ENCODE measurements around the gene UFC1. TPM values are rescaled to one million over a fixed set of nuclear protein-coding genes. Genes with fewer than 3 reads are reported as not detected.

UFC1 gene
- total and polyA plus RNA-seq, 2 donors (not counting 1 experiment from before 2014, with no cell fraction given) = 91.0 to 128 TPM

DNA sequence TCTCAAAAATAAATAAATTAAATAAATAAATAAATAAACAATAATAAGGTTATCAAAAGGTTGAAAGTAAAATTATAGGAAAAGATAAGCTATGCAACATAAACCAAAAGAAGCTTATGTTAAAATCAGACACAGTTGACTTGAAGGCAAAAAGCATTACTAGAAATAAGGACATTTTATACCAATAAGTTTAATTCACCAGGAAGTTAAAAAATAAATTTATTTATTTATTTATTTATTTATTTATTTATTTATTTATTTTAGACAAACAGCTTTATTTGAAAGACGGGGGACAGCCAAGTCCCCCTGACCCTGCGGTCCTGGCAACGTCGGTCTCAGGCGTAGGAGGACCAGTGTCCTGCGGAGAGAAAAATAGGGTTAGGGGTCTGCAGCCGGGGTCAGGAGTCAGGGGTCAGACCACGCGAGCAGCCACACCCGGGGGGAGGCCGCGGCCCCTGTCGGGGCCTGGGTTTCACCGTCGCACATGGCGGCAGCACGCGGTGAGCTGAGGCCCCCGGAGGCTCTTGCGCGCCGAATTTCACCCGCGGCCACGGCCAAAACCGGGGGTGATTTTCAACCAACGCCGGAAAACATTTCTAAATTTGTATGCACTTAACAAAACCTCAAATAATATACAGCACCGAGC lies 12.9 kb upstream of the UFC1 start:
- Mint-ChIP-seq H3K9me3 (ENCODE audit: insufficient read depth) (no peaks in the 10 kb centered on the region), H3K4me1 (peaks cover 6% of the 10 kb centered on the region), H3K4me3 (no peak overlapping the region), H3K27ac (no peak overlapping the region), H3K27me3 (no peaks in the 10 kb centered on the region)
- Histone ChIP-seq H4K20me1 (ENCODE audit: control insufficient read depth, insufficient read depth, low read length, poor library complexity, severe bottlenecking) (no peaks in the 10 kb centered on the region), H3K9ac (ENCODE audit: low read length) (no peak overlapping the region), H3K4me2 (replicated peaks; ENCODE audit: low read depth, low read length, poor library complexity, severe bottlenecking) (no peak overlapping the region), H2AFZ (ENCODE audit: insufficient read depth, low read depth, low read length, poor library complexity, severe bottlenecking) (no peak overlapping the region), H3K9me3 (ENCODE audit: control extremely low read depth in 1 of 3, control insufficient read depth in 2 of 3, insufficient read depth in 1 of 3, low read length in 2 of 3) (no peaks in the 10 kb centered on the region), H3K36me3 (replicated peaks in 1 of 2; ENCODE audit: control extremely low read depth in 1 of 2, control insufficient read depth in 1 of 2, extremely low read depth in 1 of 2, insufficient read depth in 2 of 2, low read length in 1 of 2) (no peaks in the 10 kb centered on the region), H3K79me2 (ENCODE audit: control insufficient read depth, insufficient read depth, low read length) (peaks cover 7% of the 10 kb centered on the region), H3K4me3 (ENCODE audit: control extremely low read depth in 1 of 5, extremely low read depth in 1 of 5, insufficient read depth in 1 of 5, low read depth in 2 of 5, low read length in 4 of 5) (no peak overlapping the region), H3K4me1 (ENCODE audit: control insufficient read depth in 2 of 2, insufficient read depth in 2 of 2, low read length in 2 of 2) (no peaks in the 10 kb centered on the region), H3K27ac (ENCODE audit: low read length in 2 of 2) (no peak overlapping the region), H3K27me3 (replicated peaks in 1 of 4; ENCODE audit: control extremely low read depth in 1 of 4, control insufficient read depth in 3 of 4, insufficient read depth in 4 of 4, low read length in 3 of 4) (no peaks in the 10 kb centered on the region)
- ChIA-PET CTCF (interaction anchor here (0.6 to 10.0 kb wide), 15 partner anchors 8 to 458 kb away, joined by 3 to 82 read pairs (median 3); partner anchors contain the start of genes ARHGAP30, F11R and USF1), POLR2A (interaction anchor here (0.6 to 0.7 kb wide), 2 partner anchors 69 to 896 kb away, joined by 3 to 6 read pairs; no protein-coding TSS in a partner anchor)
- no peak for TF ChIP-seq EZH2 (IDR thresholded peaks at IDR 0.05; ENCODE audit: borderline replicate concordance, insufficient read depth, low read depth, low read length, poor library complexity, severe bottlenecking)
- TF ChIP-seq, protein P1, sequence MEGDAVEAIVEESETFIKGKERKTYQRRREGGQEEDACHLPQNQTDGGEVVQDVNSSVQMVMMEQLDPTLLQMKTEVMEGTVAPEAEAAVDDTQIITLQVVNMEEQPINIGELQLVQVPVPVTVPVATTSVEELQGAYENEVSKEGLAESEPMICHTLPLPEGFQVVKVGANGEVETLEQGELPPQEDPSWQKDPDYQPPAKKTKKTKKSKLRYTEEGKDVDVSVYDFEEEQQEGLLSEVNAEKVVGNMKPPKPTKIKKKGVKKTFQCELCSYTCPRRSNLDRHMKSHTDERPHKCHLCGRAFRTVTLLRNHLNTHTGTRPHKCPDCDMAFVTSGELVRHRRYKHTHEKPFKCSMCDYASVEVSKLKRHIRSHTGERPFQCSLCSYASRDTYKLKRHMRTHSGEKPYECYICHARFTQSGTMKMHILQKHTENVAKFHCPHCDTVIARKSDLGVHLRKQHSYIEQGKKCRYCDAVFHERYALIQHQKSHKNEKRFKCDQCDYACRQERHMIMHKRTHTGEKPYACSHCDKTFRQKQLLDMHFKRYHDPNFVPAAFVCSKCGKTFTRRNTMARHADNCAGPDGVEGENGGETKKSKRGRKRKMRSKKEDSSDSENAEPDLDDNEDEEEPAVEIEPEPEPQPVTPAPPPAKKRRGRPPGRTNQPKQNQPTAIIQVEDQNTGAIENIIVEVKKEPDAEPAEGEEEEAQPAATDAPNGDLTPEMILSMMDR (IDR thresholded peaks at IDR 0.05) = no peak
- ATAC-seq (ENCODE audit: low read depth) = no peak
- DNase-seq = no peak
- intact Hi-C loops (cut with micrococcal nuclease) = no loop called here
- 98% methylated on average over 26 of the region's 29 CpGs for WGBS (ENCODE audit: insufficient coverage)

DNA sequence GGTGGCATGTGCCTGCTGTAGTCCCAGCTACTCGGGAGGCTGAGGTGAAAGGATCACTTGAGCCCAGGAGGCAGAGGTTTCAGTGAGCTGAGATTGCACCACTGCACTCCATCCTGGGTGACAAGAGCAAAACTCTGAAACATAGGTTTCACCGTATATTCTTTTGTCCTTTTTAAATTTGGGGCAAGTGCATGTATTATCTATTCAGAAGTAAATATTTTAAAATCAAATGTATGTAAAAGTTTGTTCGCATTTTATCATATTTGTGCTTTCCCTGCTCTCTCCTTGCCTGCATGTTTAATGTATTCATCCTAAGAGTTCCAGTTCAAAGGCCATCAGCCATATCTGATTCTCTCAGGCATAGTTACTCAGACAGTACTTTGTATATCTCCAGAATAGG lies 7.9 kb upstream of the UFC1 start:
- Histone ChIP-seq H3K9me3 (ENCODE audit: control extremely low read depth in 1 of 3, control insufficient read depth in 2 of 3, insufficient read depth in 1 of 3, low read length in 2 of 3) (no peaks in the 10 kb centered on the region), H3K36me3 (replicated peaks in 1 of 2; ENCODE audit: control extremely low read depth in 1 of 2, control insufficient read depth in 1 of 2, extremely low read depth in 1 of 2, insufficient read depth in 2 of 2, low read length in 1 of 2) (no peaks in the 10 kb centered on the region), H2AFZ (ENCODE audit: insufficient read depth, low read depth, low read length, poor library complexity, severe bottlenecking) (no peak overlapping the region), H3K4me3 (ENCODE audit: control extremely low read depth in 1 of 5, extremely low read depth in 1 of 5, insufficient read depth in 1 of 5, low read depth in 2 of 5, low read length in 4 of 5) (no peak overlapping the region), H4K20me1 (ENCODE audit: control insufficient read depth, insufficient read depth, low read length, poor library complexity, severe bottlenecking) (no peaks in the 10 kb centered on the region), H3K9ac (ENCODE audit: low read length) (no peak overlapping the region), H3K4me2 (replicated peaks; ENCODE audit: low read depth, low read length, poor library complexity, severe bottlenecking) (no peak overlapping the region), H3K27me3 (replicated peaks in 1 of 4; ENCODE audit: control extremely low read depth in 1 of 4, control insufficient read depth in 3 of 4, insufficient read depth in 4 of 4, low read length in 3 of 4) (no peaks in the 10 kb centered on the region), H3K4me1 (ENCODE audit: control insufficient read depth in 2 of 2, insufficient read depth in 2 of 2, low read length in 2 of 2) (no peaks in the 10 kb centered on the region), H3K79me2 (ENCODE audit: control insufficient read depth, insufficient read depth, low read length) (no peaks in the 10 kb centered on the region), H3K27ac (ENCODE audit: low read length in 2 of 2) (no peak overlapping the region)
- no peak for DNase-seq
- ChIA-PET CTCF (interaction anchor here (0.8 to 1.4 kb wide), 2 partner anchors 11 to 20 kb away, joined by 3 read pairs; partner anchors contain the start of gene PPOX), POLR2A (no interaction called here)
- intact Hi-C loops (cut with micrococcal nuclease) = no loop called here
- Mint-ChIP-seq H3K9me3 (ENCODE audit: insufficient read depth) (no peaks in the 10 kb centered on the region), H3K27me3 (no peaks in the 10 kb centered on the region), H3K4me3 (no peak overlapping the region), H3K4me1 (no peaks in the 10 kb centered on the region), H3K27ac (no peak overlapping the region)
- TF ChIP-seq EZH2 (IDR thresholded peaks at IDR 0.05; ENCODE audit: borderline replicate concordance, insufficient read depth, low read depth, low read length, poor library complexity, severe bottlenecking) = no peak
- TF ChIP-seq, protein P1 (IDR thresholded peaks at IDR 0.05) = no peak
- 67% methylated on average over 1 of the region's 3 CpGs for WGBS (ENCODE audit: insufficient coverage)
- ATAC-seq (ENCODE audit: low read depth) = no peak
